ENCODE results near the gene FAM168B. TPM values are rescaled to one million over a fixed set of nuclear protein-coding genes. Genes with fewer than 3 reads are reported as not detected.
"Not testable (repeated sequence)": the region's sequence is repeated elsewhere in the genome, so short reads cannot be mapped to it uniquely, and the experiment has no call there.

The FAM168B gene
- polyA plus RNA-seq, 3 donors: 117 to 125 (median 118) TPM

GRCh38 chr2:131105950-131106801 lies 12.9 kb upstream of the FAM168B start:
- DNase-seq: peak; percentile 29

DNA sequence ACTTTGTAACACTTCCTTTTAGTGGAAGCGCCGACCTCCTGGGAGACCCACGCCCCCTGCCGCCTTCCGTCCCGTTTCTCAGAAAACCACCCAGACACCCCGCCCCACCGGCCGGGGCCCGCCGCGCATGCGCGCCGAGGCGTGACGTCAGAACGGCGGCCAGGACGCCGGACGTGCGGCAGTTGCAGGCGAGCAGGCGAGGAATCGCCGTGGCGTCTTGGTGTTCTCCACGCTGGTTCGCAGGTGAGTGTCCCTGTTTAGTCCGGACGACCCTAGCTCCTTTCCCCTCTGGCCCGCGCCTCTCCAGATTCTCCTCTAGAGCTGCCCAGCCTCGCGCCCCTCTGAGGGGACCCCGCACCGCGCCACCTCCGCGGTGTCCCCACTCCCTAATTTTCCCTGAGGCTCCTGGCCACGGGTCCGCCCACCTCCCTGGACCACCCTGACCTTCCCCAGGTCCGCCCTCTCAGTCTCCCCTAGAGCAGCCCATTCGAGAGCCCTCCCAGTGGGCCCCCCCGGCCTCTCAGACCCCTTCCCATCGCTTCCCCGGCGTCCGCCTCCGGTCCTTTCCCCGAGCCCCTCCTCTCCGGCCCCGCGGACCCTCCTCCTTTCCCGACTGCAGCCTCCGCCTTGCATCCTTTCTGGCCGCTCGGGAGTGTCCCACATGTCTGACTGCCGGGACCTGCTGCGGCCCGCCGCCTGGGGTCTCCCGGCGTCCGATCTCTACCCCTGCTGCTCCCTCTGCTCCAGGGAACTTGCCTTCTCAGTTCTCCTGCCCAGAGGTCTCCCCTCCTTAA lies 12.1 kb upstream of the FAM168B start, which contains the start of gene PLEKHB2:
TSS of gene PLEKHB2 (plus strand) at position 181 of the 794 bp plus-strand sequence. CDS start 15,606 bp downstream, outside the sequence.
- peak; percentile 91 for DNase-seq

DNA sequence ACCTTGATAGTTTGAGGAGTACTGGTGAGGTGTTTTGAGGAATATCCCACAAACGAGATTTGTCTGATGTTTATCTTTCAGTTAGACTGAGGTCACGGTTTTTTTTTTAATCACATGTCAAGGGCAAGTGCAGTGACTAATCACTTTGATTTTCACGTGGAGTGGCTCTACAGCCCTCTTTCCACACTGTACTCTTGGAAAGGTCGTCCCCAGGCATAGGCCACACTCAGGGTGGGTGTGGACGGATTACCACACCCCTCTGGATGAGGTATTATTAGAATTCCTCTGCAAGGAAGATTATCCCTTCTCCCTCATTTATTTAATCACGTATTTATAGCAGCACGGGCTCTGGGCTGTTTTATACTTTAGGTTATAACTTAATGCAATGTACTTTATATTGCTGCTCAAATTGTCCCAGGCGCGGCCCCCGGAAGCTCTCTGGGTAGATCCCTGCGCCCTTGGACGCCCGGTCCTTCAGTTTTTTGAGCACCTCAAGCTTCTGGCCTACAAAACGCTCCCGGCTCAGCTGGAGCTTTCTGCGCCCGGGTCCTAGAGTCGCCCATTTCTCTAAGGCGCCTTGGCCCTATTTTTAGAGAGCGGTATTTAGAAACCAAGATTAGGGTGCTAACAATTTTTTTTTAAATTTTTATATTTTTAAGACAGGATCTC lies 11.4 kb upstream of the FAM168B start:
- DNase-seq: no peak

GRCh38 chr2:131103165-131103564 lies 9.9 kb upstream of the FAM168B start:
- no peak for DNase-seq

DNA sequence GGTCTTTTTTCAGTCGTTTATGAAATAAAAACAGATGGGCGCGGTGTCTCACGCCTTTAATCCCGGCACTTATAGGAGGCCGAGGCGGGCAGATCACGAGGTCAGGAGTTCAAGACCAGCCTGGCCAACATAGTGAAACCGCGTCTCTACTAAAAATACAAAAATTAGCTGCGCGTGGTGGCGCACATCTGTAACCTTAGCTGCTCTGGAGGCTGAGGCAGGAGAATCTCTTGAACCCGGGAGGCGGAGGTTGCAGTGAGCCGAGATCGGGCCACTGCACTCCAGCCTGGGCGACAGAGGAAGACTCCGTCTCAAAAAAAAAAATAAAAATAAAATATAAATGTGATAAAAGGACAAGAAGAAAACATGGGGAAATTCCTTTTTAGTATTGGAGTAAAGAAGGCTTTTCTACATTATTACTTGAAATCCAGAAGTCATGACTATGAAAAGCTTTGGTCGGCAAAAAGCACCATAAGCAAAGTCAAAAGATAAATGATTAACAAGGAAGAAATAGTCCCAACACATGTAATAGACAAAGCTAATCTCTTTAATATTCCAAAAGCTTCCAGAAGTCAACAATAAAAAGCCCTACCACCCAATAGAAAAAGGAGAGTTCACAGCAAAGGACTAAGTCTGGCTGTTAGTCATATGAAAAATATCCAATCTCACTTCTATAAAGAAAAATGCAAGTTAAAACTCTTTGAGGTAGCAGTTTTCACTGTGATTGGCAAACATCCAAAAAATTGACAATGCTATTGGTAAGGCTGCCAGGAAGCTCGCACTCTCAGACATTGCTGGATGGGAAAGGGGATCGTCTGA lies 1.4 kb upstream of the FAM168B start:
- no peak for DNase-seq

GRCh38 chr2:131093696-131094462 lies 619 bp upstream of the FAM168B start:
- DNase-seq: no peak

GRCh38 chr2:131092458-131093005 lies 728 bp downstream of the FAM168B start:
- DNase-seq: no peak

GRCh38 chr2:131085646-131086045 lies 7.6 kb downstream of the FAM168B start:
- no peak for DNase-seq

GRCh38 chr2:131081190-131081589 lies 12.1 kb downstream of the FAM168B start:
- no peak for DNase-seq

DNA sequence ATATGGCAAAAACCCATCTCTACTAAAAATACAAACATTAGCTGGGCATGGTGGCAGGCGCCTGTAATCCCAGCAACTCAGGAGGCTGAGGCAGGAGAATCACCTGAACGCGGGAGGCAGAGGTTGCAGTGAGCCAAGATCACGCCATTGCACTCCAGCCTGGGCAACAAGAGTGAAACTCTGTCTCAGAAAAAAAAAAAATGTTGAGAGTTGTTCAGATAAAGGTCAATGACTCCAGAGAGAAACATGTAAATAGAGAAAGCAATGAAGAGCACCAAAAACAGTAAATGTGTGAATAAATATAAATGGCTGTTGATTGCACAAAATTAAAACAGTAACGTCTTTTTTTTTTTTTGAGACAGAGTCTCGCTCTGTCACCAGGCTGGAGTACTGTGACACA lies 13.3 kb downstream of the FAM168B start:
- DNase-seq: not testable (repeated sequence)

DNA sequence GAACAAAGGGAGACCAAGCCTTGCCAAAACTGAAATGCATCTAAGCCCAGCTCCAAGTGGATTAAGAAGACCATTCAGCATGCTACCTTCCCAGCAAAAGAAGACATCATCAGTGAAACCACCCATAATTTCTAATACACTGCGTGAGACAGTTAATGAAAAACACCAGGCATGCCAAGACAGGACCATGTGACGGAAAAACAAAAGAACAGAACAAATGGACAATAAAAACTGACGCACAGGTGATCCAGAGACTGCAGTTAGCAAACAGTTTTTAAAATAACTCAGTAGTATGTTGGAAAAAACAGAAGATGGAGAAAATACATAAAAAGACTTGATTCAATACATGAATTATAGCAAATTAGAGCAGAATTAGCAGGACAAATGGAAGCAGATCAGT lies 15.3 kb downstream of the FAM168B start:
- DNase-seq: no peak

GRCh38 chr2:131077182-131077846 lies 15.9 kb downstream of the FAM168B start:
- DNase-seq: no peak

GRCh38 chr2:131076707-131077106 lies 16.6 kb downstream of the FAM168B start:
- DNase-seq: no peak

DNA sequence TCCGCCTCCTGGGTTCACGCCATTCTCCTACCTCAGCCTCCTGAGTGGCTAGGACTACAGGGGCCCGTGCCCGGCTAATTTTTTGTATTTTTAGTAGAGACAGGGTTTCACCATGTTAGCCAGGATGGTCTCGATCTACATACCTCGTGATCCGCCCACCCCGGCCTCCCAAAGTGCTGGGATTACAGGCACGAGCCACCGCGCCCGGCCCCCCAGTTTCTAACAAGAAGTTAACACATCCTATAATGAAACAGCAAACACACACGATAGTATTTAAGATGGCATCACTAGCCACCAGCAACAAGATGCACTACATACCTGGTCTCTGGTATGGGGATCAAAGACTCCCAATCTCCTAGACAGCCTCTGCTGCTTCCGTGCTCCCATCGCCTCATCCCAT lies 17.7 kb downstream of the FAM168B start:
- DNase-seq: not testable (repeated sequence)

GRCh38 chr2:131068172-131068571 lies 25.1 kb downstream of the FAM168B start:
- DNase-seq: not testable (repeated sequence)

- DNase-seq: no peak
These were observed 25.7 kb downstream of the FAM168B start for GRCh38 chr2:131067465-131068125.

GRCh38 chr2:131064589-131065512 lies 28.4 kb downstream of the FAM168B start:
- DNase-seq: no peak
